ENCODE results near the gene LPCAT4. TPM values are rescaled to one million over a fixed set of nuclear protein-coding genes. Genes with fewer than 3 reads are reported as not detected.

Gene LPCAT4
- total and polyA plus RNA-seq, 9 of the 15 experiments (the other 6 are each of a cell fraction or from before 2014, with no cell fraction given), result 7.3 to 34.3 (median 14.4) TPM

DNA sequence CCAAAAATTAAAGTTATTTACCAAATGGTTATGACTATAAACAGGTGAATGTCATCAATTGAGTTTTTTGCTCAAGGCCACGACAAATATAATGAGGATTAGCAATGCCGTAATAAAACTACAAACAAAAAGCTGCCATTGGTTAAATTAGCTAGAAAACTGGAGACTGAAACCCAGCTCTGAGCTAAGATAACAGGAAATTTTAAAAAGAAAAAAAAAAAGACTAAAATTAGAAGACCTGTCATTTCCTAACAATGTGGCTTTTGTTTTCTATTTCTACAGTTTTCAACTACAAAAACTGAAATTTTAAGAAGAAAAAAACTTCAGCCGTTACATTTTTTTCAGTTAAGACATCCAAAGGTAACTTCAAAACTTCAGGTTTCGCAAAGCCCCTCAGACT lies 39.1 kb downstream of the LPCAT4 start:
- H3K79me2 ChIP-seq (ENCODE audit: control insufficient read depth, insufficient read depth, low read length), result no peaks in the 10 kb centered on the region
- TF ChIP-seq SPI1 (IDR thresholded peaks at IDR 0.05; ENCODE audit: borderline replicate concordance, low read depth, low read length) (no peak), PBX2 (CRISPR knock-in tag; IDR thresholded peaks at IDR 0.05; ENCODE audit: low read depth) (no peak), PBX2 (tag; conservative IDR thresholded peaks at IDR 0.05; ENCODE audit: low read depth) (no peak), LARP7 (IDR thresholded peaks at IDR 0.05) (no peak), KAT2B (IDR thresholded peaks at IDR 0.05; ENCODE audit: low read depth, low read length) (no peak), FOXM1 (IDR thresholded peaks at IDR 0.05; ENCODE audit: low read depth) (no peak), FOXM1 (CRISPR knock-in tag; IDR thresholded peaks at IDR 0.05; ENCODE audit: low read depth) (no peak), SMARCB1 (IDR thresholded peaks at IDR 0.05; ENCODE audit: insufficient read length, low read depth) (no peak)
- TF ChIP-seq, protein P1, sequence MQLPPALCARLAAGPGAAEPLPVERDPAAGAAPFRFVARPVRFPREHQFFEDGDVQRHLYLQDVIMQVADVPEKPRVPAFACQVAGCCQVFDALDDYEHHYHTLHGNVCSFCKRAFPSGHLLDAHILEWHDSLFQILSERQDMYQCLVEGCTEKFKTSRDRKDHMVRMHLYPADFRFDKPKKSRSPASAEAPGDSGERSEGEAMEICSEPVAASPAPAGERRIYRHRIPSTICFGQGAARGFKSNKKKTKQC (CRISPR knock-in tag; IDR thresholded peaks at IDR 0.05), result no peak
- H2AFZ ChIP-seq (ENCODE audit: low read depth, low read length), result no peak overlapping the region
- no peak for FAIRE-seq
- intact Hi-C loops (cut with micrococcal nuclease) (no loop called here), in situ Hi-C loops (cut with MboI) (no loop called here)
- DNase-seq (ENCODE audit: extremely low read depth in 1 of 4, low spot score in 3 of 4), result no peak
- no peak for ATAC-seq
- H3K27me3 ChIP-seq (ENCODE audit: control insufficient read depth in 2 of 2, insufficient read depth in 2 of 2, low read length in 2 of 2), result no peaks in the 10 kb centered on the region
- CTCF ChIA-PET (ENCODE audit: low intra/inter-chr PET ratio), result no interaction called here
- H3K9me1 ChIP-seq (ENCODE audit: control insufficient read depth, insufficient read depth, low read length), result no peaks in the 10 kb centered on the region
- H3K4me1 ChIP-seq (replicated peaks in 1 of 2; ENCODE audit: control insufficient read depth in 2 of 2, insufficient read depth in 2 of 2, low read length in 2 of 2), result peaks cover 15 to 16% of the 10 kb centered on the region in 2 experiments; a peak in 4 of 5 replicates
- no peaks in the 10 kb centered on the region for H3K36me3 ChIP-seq (ENCODE audit: control insufficient read depth, insufficient read depth, low read length)
- no peak overlapping the region for H3K4me3 ChIP-seq
- H4K20me1 ChIP-seq (replicated peaks; ENCODE audit: control insufficient read depth, insufficient read depth, low read length), result no peaks in the 10 kb centered on the region
- H3K27ac ChIP-seq (ENCODE audit: extremely low read depth, low read depth, low read length), result no peak overlapping the region
- BruUV-seq (replicated peaks), result no TSS peak
- POLR2A ChIA-PET, result interaction anchor here (0.6 to 3.4 kb wide), 5 partner anchors 9 to 194 kb away, joined by 4 to 27 read pairs (median 4); partner anchors contain the start of genes LPCAT4 and SLC12A6
- WGBS (ENCODE audit: insufficient coverage, low coverage, missing lambda C conversion rate), result 88% methylated on average over 4 of the region's 4 CpGs
- no peak overlapping the region for H3K4me2 ChIP-seq (ENCODE audit: insufficient read depth, low read length)
- no peaks in the 10 kb centered on the region for H3K9me3 ChIP-seq (replicated peaks; ENCODE audit: control insufficient read depth, insufficient read depth, low read depth, low read length)
- H3K9ac ChIP-seq (ENCODE audit: insufficient read depth in 1 of 2, low read depth in 2 of 2, low read length in 2 of 2), result no peak overlapping the region

All from K562 (cell line).